ENCODE data around the gene SIVA1.

The SIVA1 gene

DNA sequence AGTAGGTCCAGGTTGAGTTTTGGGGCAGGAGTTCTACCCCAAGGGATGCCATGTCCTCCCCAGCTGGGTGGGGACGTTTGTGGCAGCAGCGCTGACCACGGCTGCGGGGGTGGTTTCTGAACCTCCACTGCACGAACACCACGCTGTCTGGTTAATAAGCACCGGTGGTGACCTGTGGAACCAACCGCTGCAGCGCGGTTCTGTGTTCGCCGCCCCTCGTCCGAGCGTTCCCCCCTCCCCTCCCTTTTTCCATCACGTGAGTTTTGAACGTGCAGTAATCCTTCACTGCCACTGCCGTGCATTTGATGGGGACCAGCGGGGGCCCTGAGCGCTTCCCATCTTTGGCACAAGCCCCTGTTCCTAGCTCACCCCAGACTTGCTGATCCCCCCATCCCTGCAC, 35.3 kb upstream of the SIVA1 start:
- Histone ChIP-seq H3K4me2 (ENCODE audit: low read depth, low read length, poor library complexity, severe bottlenecking) (no peak overlapping the region), H3K9me2 (replicated peaks; ENCODE audit: low read depth, low read length) (no peaks in the 10 kb centered on the region), H3K4me3 (ENCODE audit: low read length, poor library complexity, severe bottlenecking) (no peak overlapping the region), H3K36me3 (ENCODE audit: insufficient read depth, low read length) (peaks cover 7% of the 10 kb centered on the region; the same call in 1 of the 2 replicates), H4K20me1 (ENCODE audit: insufficient read depth, low read length, poor library complexity, severe bottlenecking) (no peaks in the 10 kb centered on the region), H3K79me2 (ENCODE audit: insufficient read depth, low read length) (no peaks in the 10 kb centered on the region), H2AFZ (ENCODE audit: low read length) (no peak overlapping the region), H3K4me1 (ENCODE audit: insufficient read depth, low read length, poor library complexity, severe bottlenecking) (no peaks in the 10 kb centered on the region), H3K27me3 (ENCODE audit: insufficient read depth, low read length, poor library complexity, severe bottlenecking) (no peaks in the 10 kb centered on the region), H3K9ac (ENCODE audit: low read depth, low read length, poor library complexity, severe bottlenecking) (no peak overlapping the region), H3K9me3 (ENCODE audit: insufficient read depth, low read depth, low read length) (no peaks in the 10 kb centered on the region), H3F3A (ENCODE audit: low read depth) (no peaks in the 10 kb centered on the region)
- no peak for TF ChIP-seq EZH2phosphoT487 (IDR thresholded peaks at IDR 0.05; ENCODE audit: borderline replicate concordance)
- TF ChIP-seq, protein P1, sequence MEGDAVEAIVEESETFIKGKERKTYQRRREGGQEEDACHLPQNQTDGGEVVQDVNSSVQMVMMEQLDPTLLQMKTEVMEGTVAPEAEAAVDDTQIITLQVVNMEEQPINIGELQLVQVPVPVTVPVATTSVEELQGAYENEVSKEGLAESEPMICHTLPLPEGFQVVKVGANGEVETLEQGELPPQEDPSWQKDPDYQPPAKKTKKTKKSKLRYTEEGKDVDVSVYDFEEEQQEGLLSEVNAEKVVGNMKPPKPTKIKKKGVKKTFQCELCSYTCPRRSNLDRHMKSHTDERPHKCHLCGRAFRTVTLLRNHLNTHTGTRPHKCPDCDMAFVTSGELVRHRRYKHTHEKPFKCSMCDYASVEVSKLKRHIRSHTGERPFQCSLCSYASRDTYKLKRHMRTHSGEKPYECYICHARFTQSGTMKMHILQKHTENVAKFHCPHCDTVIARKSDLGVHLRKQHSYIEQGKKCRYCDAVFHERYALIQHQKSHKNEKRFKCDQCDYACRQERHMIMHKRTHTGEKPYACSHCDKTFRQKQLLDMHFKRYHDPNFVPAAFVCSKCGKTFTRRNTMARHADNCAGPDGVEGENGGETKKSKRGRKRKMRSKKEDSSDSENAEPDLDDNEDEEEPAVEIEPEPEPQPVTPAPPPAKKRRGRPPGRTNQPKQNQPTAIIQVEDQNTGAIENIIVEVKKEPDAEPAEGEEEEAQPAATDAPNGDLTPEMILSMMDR (conservative IDR thresholded peaks at IDR 0.05; ENCODE audit: low read length): no peak

DNA sequence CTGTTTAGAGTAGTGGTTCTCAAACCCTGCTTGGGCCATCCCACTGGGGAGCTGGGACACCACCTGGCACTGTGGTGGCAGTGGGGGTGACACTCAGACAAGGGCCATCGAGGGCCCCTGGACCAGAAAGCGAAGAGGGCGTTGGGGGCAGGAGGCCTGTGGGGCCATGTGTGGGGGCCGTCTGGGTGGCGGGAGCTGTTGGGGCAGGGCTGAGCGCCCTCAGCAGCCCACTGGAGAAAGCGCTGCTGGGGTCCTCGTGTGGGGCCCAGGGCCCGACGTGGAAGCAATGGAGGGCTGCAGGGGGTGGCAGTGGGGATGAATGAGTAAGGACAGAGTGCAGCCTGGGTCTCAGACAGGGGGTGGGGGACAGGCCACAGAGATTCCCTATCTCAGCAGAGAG, 34.8 kb upstream of the SIVA1 start:
- H3K4me2 ChIP-seq (ENCODE audit: low read depth, low read length, poor library complexity, severe bottlenecking): no peak overlapping the region
- H3F3A ChIP-seq (ENCODE audit: low read depth): no peaks in the 10 kb centered on the region
- H3K4me3 ChIP-seq (ENCODE audit: low read length, poor library complexity, severe bottlenecking): no peak overlapping the region
- H3K36me3 ChIP-seq (ENCODE audit: insufficient read depth, low read length): peaks cover 7% of the 10 kb centered on the region; the same call in 1 of the 2 replicates
- H3K79me2 ChIP-seq (ENCODE audit: insufficient read depth, low read length): no peaks in the 10 kb centered on the region
- H3K9me2 ChIP-seq (replicated peaks; ENCODE audit: low read depth, low read length): no peaks in the 10 kb centered on the region
- no peak for TF ChIP-seq EZH2phosphoT487 (IDR thresholded peaks at IDR 0.05; ENCODE audit: borderline replicate concordance)
- no peaks in the 10 kb centered on the region for H3K27me3 ChIP-seq (ENCODE audit: insufficient read depth, low read length, poor library complexity, severe bottlenecking)
- H4K20me1 ChIP-seq (ENCODE audit: insufficient read depth, low read length, poor library complexity, severe bottlenecking): no peaks in the 10 kb centered on the region
- no peak overlapping the region for H2AFZ ChIP-seq (ENCODE audit: low read length)
- H3K4me1 ChIP-seq (ENCODE audit: insufficient read depth, low read length, poor library complexity, severe bottlenecking): no peaks in the 10 kb centered on the region
- H3K9me3 ChIP-seq (ENCODE audit: insufficient read depth, low read depth, low read length): no peaks in the 10 kb centered on the region
- H3K9ac ChIP-seq (ENCODE audit: low read depth, low read length, poor library complexity, severe bottlenecking): no peak overlapping the region

DNA sequence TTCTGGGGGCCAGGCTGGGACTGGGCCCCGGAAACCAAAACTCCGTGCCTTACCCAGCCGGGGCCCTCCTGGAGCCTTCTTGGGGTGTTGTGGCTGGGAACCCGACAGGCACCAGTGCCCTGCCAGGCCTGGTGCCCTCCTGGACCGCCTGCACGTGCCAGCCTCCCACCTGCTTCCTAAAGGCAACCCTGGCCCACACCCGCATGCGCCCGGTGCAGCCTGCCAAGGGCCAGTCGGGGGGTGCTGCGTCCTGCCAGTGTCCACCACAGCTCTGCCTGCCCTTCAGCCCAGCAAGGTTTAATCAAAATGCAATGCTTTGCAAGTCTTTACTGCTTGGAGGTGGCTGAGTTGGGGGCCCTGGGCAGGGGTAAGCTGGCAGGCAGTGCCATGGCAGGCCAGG, 34.1 kb upstream of the SIVA1 start:
- Histone ChIP-seq H3K9me2 (replicated peaks; ENCODE audit: low read depth, low read length) (no peaks in the 10 kb centered on the region), H3K9me3 (ENCODE audit: insufficient read depth, low read depth, low read length) (no peaks in the 10 kb centered on the region), H3K4me2 (ENCODE audit: low read depth, low read length, poor library complexity, severe bottlenecking) (no peak overlapping the region), H4K20me1 (ENCODE audit: insufficient read depth, low read length, poor library complexity, severe bottlenecking) (no peaks in the 10 kb centered on the region), H3K4me3 (ENCODE audit: low read length, poor library complexity, severe bottlenecking) (no peak overlapping the region), H3F3A (ENCODE audit: low read depth) (no peaks in the 10 kb centered on the region), H3K4me1 (ENCODE audit: insufficient read depth, low read length, poor library complexity, severe bottlenecking) (no peaks in the 10 kb centered on the region), H3K36me3 (ENCODE audit: insufficient read depth, low read length) (peaks cover 7% of the 10 kb centered on the region; the same call in 1 of the 2 replicates), H2AFZ (ENCODE audit: low read length) (no peak overlapping the region), H3K27me3 (ENCODE audit: insufficient read depth, low read length, poor library complexity, severe bottlenecking) (no peaks in the 10 kb centered on the region), H3K9ac (ENCODE audit: low read depth, low read length, poor library complexity, severe bottlenecking) (no peak overlapping the region), H3K79me2 (ENCODE audit: insufficient read depth, low read length) (no peaks in the 10 kb centered on the region)
- TF ChIP-seq, protein P1 (conservative IDR thresholded peaks at IDR 0.05; ENCODE audit: low read length): no peak
- TF ChIP-seq EZH2phosphoT487 (IDR thresholded peaks at IDR 0.05; ENCODE audit: borderline replicate concordance): no peak

DNA sequence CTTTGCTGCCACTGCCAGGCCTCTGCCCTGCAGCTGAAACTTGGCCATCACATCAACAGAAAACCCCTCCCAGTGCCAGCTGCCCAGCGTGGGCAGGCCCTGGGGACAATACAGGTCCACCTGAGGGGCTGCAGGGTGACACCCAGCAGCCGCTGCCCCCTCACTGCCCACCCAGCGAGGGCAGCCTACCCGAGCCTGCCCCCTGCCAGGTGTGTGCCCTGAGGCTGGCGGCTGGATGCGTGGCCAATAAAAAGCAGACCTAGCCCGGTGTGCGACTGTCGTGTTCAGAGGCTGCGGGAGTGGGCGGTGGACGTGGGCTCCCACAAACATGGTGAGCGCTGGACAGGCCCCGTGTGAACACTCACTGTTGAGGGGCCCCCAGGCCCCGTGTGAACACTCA, 33.6 kb upstream of the SIVA1 start:
- Histone ChIP-seq H3K36me3 (ENCODE audit: insufficient read depth, low read length) (peaks cover 6% of the 10 kb centered on the region; the same call in 1 of the 2 replicates), H3K4me1 (ENCODE audit: insufficient read depth, low read length, poor library complexity, severe bottlenecking) (no peaks in the 10 kb centered on the region), H3K4me3 (ENCODE audit: low read length, poor library complexity, severe bottlenecking) (no peak overlapping the region), H3K4me2 (ENCODE audit: low read depth, low read length, poor library complexity, severe bottlenecking) (no peak overlapping the region), H3F3A (ENCODE audit: low read depth) (no peaks in the 10 kb centered on the region), H2AFZ (ENCODE audit: low read length) (no peak overlapping the region), H3K79me2 (ENCODE audit: insufficient read depth, low read length) (no peaks in the 10 kb centered on the region), H3K9ac (ENCODE audit: low read depth, low read length, poor library complexity, severe bottlenecking) (no peak overlapping the region), H3K9me2 (replicated peaks; ENCODE audit: low read depth, low read length) (no peaks in the 10 kb centered on the region), H3K9me3 (ENCODE audit: insufficient read depth, low read depth, low read length) (no peaks in the 10 kb centered on the region), H4K20me1 (ENCODE audit: insufficient read depth, low read length, poor library complexity, severe bottlenecking) (no peaks in the 10 kb centered on the region), H3K27me3 (ENCODE audit: insufficient read depth, low read length, poor library complexity, severe bottlenecking) (no peaks in the 10 kb centered on the region)
- no peak for TF ChIP-seq EZH2phosphoT487 (IDR thresholded peaks at IDR 0.05; ENCODE audit: borderline replicate concordance)
- TF ChIP-seq, protein P1 (conservative IDR thresholded peaks at IDR 0.05; ENCODE audit: low read length): no peak
